Stomach (tissue), 4 donors: Measurements from ENCODE around the gene PCBP3.

Experiments used
- CTCF ChIP-seq, 7 experiments: fragments of 450-650 bp in 4 of 7; fragments of 200-600 bp in 3 of 7; sonication (generic) in 3 of 7; IDR thresholded peaks; one replicate each; pipeline ENCODE4 v1.5.1; 2016 to 2019; ENCODE audit warnings: antibody characterized with exemption in 7 of 7, control low read depth in 2 of 7, mild to moderate bottlenecking in 1 of 7
- EP300 ChIP-seq: sonication (generic); formaldehyde crosslinking; IDR thresholded peaks from one replicate; pipeline ENCODE4 v1.6.1; 2017; ENCODE audit warnings: antibody characterized with exemption
- POLR2A ChIP-seq, 4 donors: fragments of 450-650 bp; IDR thresholded peaks; one replicate each; pipeline ENCODE4 v1.6.1; 2016; ENCODE audit warnings: antibody characterized with exemption in 4 of 4, control low read depth in 2 of 4, mild to moderate bottlenecking in 1 of 4, moderate library complexity in 1 of 4
- POLR2AphosphoS5 ChIP-seq, 3 donors: sonication (generic); formaldehyde crosslinking; IDR thresholded peaks; one replicate each; pipeline ENCODE4 v1.6.1; 2016; ENCODE audit warnings: antibody characterized with exemption in 3 of 3

- no peak for TF ChIP-seq POLR2A (IDR thresholded peaks at IDR 0.05)
- no peak for TF ChIP-seq CTCF (IDR thresholded peaks at IDR 0.05)
- no peak for TF ChIP-seq EP300
- TF ChIP-seq POLR2AphosphoS5 (IDR thresholded peaks at IDR 0.05) = no peak
Measured at GRCh38 chr21:45787371-45787770, 143.8 kb downstream of the PCBP3 start.
